ENCODE results near the gene LYZL6. TPM values are rescaled to one million over a fixed set of nuclear protein-coding genes. Genes with fewer than 3 reads are reported as not detected.

The LYZL6 gene
- total and polyA plus RNA-seq, 2 of the 8 experiments (the other 6 are each of a cell fraction or from before 2014, with no cell fraction given) = not detected

DNA sequence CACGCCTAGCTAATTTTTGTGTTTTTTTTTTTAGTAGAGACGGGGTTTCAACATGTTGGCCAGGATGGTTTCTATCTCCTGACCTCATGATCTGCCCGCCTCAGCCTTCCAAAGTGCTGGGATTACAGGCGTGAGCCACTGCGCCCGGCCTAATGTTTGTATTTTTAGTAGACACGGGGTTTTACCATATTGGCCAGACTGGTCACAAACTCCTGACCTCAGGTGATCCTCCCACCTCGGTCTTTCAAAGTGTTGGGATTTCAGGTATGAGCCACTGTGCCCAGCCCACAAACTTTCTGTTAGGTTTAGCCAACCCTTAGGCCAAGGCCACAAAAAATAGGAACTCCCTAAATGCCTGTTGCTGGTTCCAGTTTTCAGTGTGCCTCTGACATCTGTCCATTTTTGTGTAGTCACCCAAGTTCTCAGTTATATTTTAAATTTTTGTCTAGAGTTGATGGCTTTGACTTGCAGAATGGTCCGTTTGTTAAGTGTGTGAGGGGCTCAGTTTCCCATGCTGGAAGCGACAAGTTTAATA, 25.1 kb upstream of the LYZL6 start:
- H3K36me3 ChIP-seq (ENCODE audit: control insufficient read depth in 2 of 4, insufficient read depth in 4 of 4, low read length in 3 of 4) = no peaks in the 10 kb centered on the region
- no peak for TF ChIP-seq SRF (IDR thresholded peaks at IDR 0.05; ENCODE audit: low read depth, low read length)
- no peak for TF ChIP-seq CEBPB (IDR thresholded peaks at IDR 0.05; ENCODE audit: low read depth, low read length)
- no peak for TF ChIP-seq EGR1 (IDR thresholded peaks at IDR 0.05; ENCODE audit: borderline replicate concordance, low read depth, low read length)
- no peak for TF ChIP-seq JUND (IDR thresholded peaks at IDR 0.05; ENCODE audit: low read length)
- TF ChIP-seq CHD1 (IDR thresholded peaks at IDR 0.05; ENCODE audit: low read depth, low read length) = no peak
- TF ChIP-seq ZNF274 (IDR thresholded peaks at IDR 0.05; ENCODE audit: borderline replicate concordance, extremely low read depth, low read length) = no peak
- no peak for TF ChIP-seq SUZ12 (IDR thresholded peaks at IDR 0.05; ENCODE audit: low read length)
- no peak for TF ChIP-seq CREB1 (IDR thresholded peaks at IDR 0.05)
- no peak for TF ChIP-seq TEAD4 (IDR thresholded peaks at IDR 0.05; ENCODE audit: low read depth, low read length)
- TF ChIP-seq TAF7 (optimal IDR thresholded peaks at IDR 0.05; ENCODE audit: borderline replicate concordance, low read depth, low read length) = no peak
- no peak for TF ChIP-seq HDAC2 (IDR thresholded peaks at IDR 0.05; ENCODE audit: borderline replicate concordance in 1 of 2, low read depth in 2 of 2, low read length in 2 of 2)
- no peak for TF ChIP-seq BCL11A (IDR thresholded peaks at IDR 0.05; ENCODE audit: low read depth in 2 of 2, low read length in 2 of 2)
- TF ChIP-seq ASH2L (IDR thresholded peaks at IDR 0.05; ENCODE audit: low read length) = no peak
- CTCF ChIA-PET (ENCODE audit: partially characterized antibody) = interaction anchor here (0.7 to 5.1 kb wide), 11 partner anchors 9 to 236 kb away, joined by 3 to 46 read pairs (median 4); no protein-coding TSS in a partner anchor

More for the DNA sequence above, 25.1 kb upstream of the LYZL6 start:
- Histone ChIP-seq H2BK120ac (replicated peaks; ENCODE audit: low read depth, low read length) (no peak overlapping the region), H3K27me3 (replicated peaks in 1 of 4; ENCODE audit: control insufficient read depth in 3 of 4, extremely low read depth in 1 of 4, insufficient read depth in 3 of 4, low read length in 3 of 4) (no peaks in the 10 kb centered on the region), H3K4me3 (ENCODE audit: extremely low read depth in 1 of 4, insufficient read depth in 2 of 4, low read depth in 3 of 4, low read length in 4 of 4) (no peak overlapping the region), H3K14ac (ENCODE audit: insufficient read length) (no peak overlapping the region), H4K5ac (ENCODE audit: insufficient read length, low read depth, low read length) (no peak overlapping the region), H2AFZ (ENCODE audit: low read length) (no peak overlapping the region), H4K91ac (replicated peaks; ENCODE audit: insufficient read length, low read length) (no peak overlapping the region), H3K4me1 (replicated peaks in 1 of 4; ENCODE audit: control insufficient read depth in 3 of 4, insufficient read depth in 4 of 4, low read length in 3 of 4) (peaks cover 0 to 2% (median 0%) of the 10 kb centered on the region in 4 experiments; a peak in 2 of 7 replicates), H3K79me2 (ENCODE audit: control insufficient read depth in 1 of 2, insufficient read depth in 2 of 2, low read length in 2 of 2) (no peaks in the 10 kb centered on the region), H4K8ac (ENCODE audit: extremely low read depth, insufficient read depth, low read length) (no peak overlapping the region), H2AK5ac (ENCODE audit: low read depth, low read length) (no peak overlapping the region), H3K27ac (ENCODE audit: low read depth, low read length) (no peak overlapping the region), H2BK20ac (ENCODE audit: low read length) (no peak overlapping the region), H2BK5ac (ENCODE audit: low read depth, low read length) (no peak overlapping the region), H3K9ac (replicated peaks in 1 of 4; ENCODE audit: extremely low read depth in 1 of 4, low read depth in 3 of 4, low read length in 3 of 4) (no peak overlapping the region), H3K4me2 (ENCODE audit: insufficient read depth in 1 of 2, low read depth in 2 of 2, low read length in 2 of 2) (no peak overlapping the region), H3K79me1 (ENCODE audit: low read depth, low read length) (no peaks in the 10 kb centered on the region), H3K9me3 (ENCODE audit: insufficient read depth in 2 of 2, low read depth in 1 of 2, low read length in 1 of 2) (no peaks in the 10 kb centered on the region), H3K56ac (replicated peaks; ENCODE audit: insufficient read length, low read depth, low read length) (no peak overlapping the region), H3K4ac (replicated peaks; ENCODE audit: insufficient read length, low read depth, low read length) (no peak overlapping the region), H3K23me2 (ENCODE audit: low read depth, low read length) (no peaks in the 10 kb centered on the region), H2BK12ac (ENCODE audit: low read depth, low read length) (no peak overlapping the region), H4K20me1 (replicated peaks in 1 of 2; ENCODE audit: control insufficient read depth in 1 of 2, insufficient read depth in 2 of 2, low read length in 2 of 2) (no peaks in the 10 kb centered on the region), H3K23ac (ENCODE audit: insufficient read length) (no peak overlapping the region), H2BK15ac (ENCODE audit: low read length) (no peak overlapping the region), H3K18ac (ENCODE audit: extremely low read depth, low read length) (no peak overlapping the region)
- FAIRE-seq = no peak
- DNase-seq (ENCODE audit: low read depth in 1 of 2, low spot score in 2 of 2) = no peak
- POLR2A ChIA-PET (ENCODE audit: partially characterized antibody) = no interaction called here
- WGBS, 2 experiments (ENCODE audit: extremely low coverage in 1 of 2, insufficient coverage in 1 of 2, insufficient read length in 1 of 2, insufficient replicate concordance in 2 of 2, low coverage in 1 of 2, low lambda C conversion rate in 2 of 2, missing lambda C conversion rate in 1 of 2) = 86% methylated on average over 10 of the region's 10 CpGs; no CpG with 5 or more reads in 1 of the 2 experiments
